Endothelial cell (in vitro differentiated cells): Measurements from ENCODE around the gene GPN3. TPM values are rescaled to one million over a fixed set of nuclear protein-coding genes. Genes with fewer than 3 reads are reported as not detected.

Experiments used
- DNase-seq: peaks from one replicate; pipeline ENCODE4 v3.0.0; 2021; ENCODE audit warnings: low spot score
- H3K27ac Mint-ChIP-seq: one replicate; pipeline ENCODE4 v1.8.0; 2021; ENCODE audit warnings: mixed read lengths, inconsistent platforms; ENCODE audit not compliant: unreplicated experiment
- H3K27me3 Mint-ChIP-seq: one replicate; pipeline ENCODE4 v1.8.0; 2021; ENCODE audit warnings: mild to moderate bottlenecking, moderate library complexity, mixed read lengths, inconsistent platforms; ENCODE audit not compliant: unreplicated experiment
- H3K36me3 Mint-ChIP-seq: one replicate; pipeline ENCODE4 v1.8.0; 2021; ENCODE audit warnings: mild to moderate bottlenecking, low read depth, mixed read lengths, inconsistent platforms; ENCODE audit not compliant: unreplicated experiment
- H3K4me1 Mint-ChIP-seq: one replicate; pipeline ENCODE4 v1.8.0; 2021; ENCODE audit warnings: mild to moderate bottlenecking, mixed read lengths, inconsistent platforms; ENCODE audit not compliant: unreplicated experiment
- H3K4me3 Mint-ChIP-seq: one replicate; pipeline ENCODE4 v1.8.0; 2021; ENCODE audit warnings: mild to moderate bottlenecking, mixed read lengths, inconsistent platforms; ENCODE audit not compliant: unreplicated experiment
- H3K9me3 Mint-ChIP-seq: one replicate; pipeline ENCODE4 v1.8.0; 2021; ENCODE audit warnings: mixed read lengths, inconsistent platforms; ENCODE audit not compliant: unreplicated experiment
- CTCF ChIP-seq: fragments of 200-600 bp; sonication (generic); IDR thresholded peaks from one replicate; pipeline ENCODE4 v1.5.0; 2021; ENCODE audit warnings: antibody characterized with exemption; ENCODE audit not compliant: unreplicated experiment
- total RNA-seq: library from RNA; stranded (reverse); fragmentation: NEBNext Ultra II Directional; extraction: Animal tissue kit (Norgen Biotek cat#: 25700); gene quantifications from one replicate; pipeline ENCODE4 v1.2.1, GENCODE V29; 2021; ENCODE audit not compliant: unreplicated experiment

The GPN3 gene
- total RNA-seq, 1 donor from 2014 or later: 20.4 TPM

- Mint-ChIP-seq H3K27me3 (peaks cover 2% of the 10 kb centered on the region), H3K4me1 (peaks cover 9% of the 10 kb centered on the region), H3K9me3 (no peaks in the 10 kb centered on the region), H3K4me3 (peak overlapping the region; percentile 99), H3K36me3 (peaks cover 5% of the 10 kb centered on the region), H3K27ac (peak overlapping the region; percentile 99)
- DNase-seq: peak; percentile 63
- no peak for TF ChIP-seq CTCF
Observed at GRCh38 chr12:110403976-110404682, 63.9 kb downstream of the GPN3 start.

GRCh38 chr12:110403146-110403975 lies 64.7 kb downstream of the GPN3 start, which contains the start of gene ANAPC7:
Gene ANAPC7 (minus strand): TSS chr12:110403708. CDS start chr12:110403627, 81 bp downstream.
- DNase-seq: peak; percentile 89
- peak within 1 kb of the TSS; percentile 99 for H3K4me3 Mint-ChIP-seq
- no peaks in the 10 kb centered on the region for H3K9me3 Mint-ChIP-seq
- H3K4me1 Mint-ChIP-seq: peaks cover 8% of the 10 kb centered on the region
- peaks cover 2% of the 10 kb centered on the region for H3K27me3 Mint-ChIP-seq
- peak within 1 kb of the TSS; percentile 99 for H3K27ac Mint-ChIP-seq
- peaks cover 5% of the 10 kb centered on the region for H3K36me3 Mint-ChIP-seq
- TF ChIP-seq CTCF: no peak

Other genes with a start within 250 kb of the GPN3 start
- gene ATP2A2, start 187.0 kb downstream of the GPN3 start, total RNA-seq: 178 TPM
- 64.8 TPM for gene ANAPC7, start 64.5 kb downstream of the GPN3 start, total RNA-seq
- 230 TPM for gene ARPC3, start 17.9 kb downstream of the GPN3 start, total RNA-seq
- 3.1 TPM for gene FAM216A, start 588 bp upstream of the GPN3 start, total RNA-seq
- 116 TPM for gene VPS29, start 33.9 kb upstream of the GPN3 start, total RNA-seq
- 0.54 TPM for gene RAD9B, start 34.1 kb upstream of the GPN3 start, total RNA-seq
- 13.7 TPM for gene PPTC7, start 115.1 kb upstream of the GPN3 start, total RNA-seq
- 24.4 TPM for gene TCTN1, start 145.9 kb upstream of the GPN3 start, total RNA-seq
- 11.9 TPM for gene HVCN1, start 220.9 kb upstream of the GPN3 start, total RNA-seq